ENCODE data around the gene VAMP1.
"Not testable (repeated sequence)": the region's sequence is repeated elsewhere in the genome, so short reads cannot be mapped to it uniquely, and the experiment has no call there.

The VAMP1 gene

DNA sequence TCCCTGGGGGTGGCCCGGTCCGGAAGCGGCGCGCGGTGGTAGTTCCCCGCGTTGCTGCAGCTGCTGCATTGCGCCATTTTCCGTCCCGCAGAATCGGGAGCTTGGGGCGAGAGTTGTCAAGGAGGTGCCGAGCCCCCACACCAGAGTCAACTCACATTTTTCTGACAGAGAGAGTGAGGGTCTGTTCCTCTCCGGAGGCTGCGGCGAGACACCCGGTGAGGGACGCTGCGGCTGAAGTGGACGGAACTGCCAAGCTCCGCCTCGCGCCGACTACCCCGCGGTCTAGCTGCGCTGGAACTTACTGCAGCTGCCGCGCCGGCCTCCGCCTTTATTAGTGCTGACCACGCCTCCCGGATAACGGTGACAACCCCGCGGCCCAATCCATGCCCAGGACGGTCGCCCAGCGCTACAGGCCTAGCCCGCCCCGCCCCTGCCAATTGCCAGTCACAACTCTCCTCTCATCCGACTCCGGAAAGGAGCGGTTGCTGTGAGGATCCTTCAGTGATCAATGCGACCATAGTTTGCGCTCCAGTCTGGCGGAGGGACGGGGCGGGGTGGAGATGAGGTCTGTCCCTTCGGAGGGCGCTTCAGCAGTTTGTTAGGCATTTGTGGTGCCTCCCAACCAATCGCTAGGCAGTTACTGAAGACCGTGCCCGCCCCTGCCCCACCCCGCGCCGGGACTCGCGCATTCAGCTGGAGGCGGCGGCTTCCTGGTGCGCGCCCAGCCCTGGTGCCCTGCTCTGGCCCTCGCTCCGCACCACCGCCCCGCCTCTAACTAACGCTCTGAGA, at the start of gene VAMP1:
Gene VAMP1, minus strand, starts transcription at position 303 of the 789 bp plus-strand sequence. Its CDS starts 146 bp downstream, at position 157.
- peak; percentile 93 for DNase-seq

DNA sequence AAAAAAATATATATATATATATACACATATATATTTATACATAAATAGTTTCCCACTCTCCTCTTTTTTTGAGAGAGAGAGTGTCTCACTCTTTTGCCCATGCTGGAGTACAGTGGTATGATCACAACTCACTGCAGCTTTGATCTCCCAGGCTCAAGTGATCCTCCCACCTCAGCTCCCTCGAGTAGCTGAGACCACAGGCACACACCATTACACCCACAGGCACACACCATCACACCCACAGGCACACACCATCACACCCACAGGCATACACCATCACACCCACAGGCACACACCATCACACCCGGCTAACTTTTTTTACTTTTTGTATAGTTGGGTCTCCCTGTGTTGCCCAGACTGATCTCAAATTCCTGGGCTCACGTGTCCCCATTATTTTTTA, 49.7 kb upstream of the VAMP1 start:
- DNase-seq: no peak

GRCh38 chr12:6508087-6508486, 37.6 kb upstream of the VAMP1 start:
- DNase-seq: no peak

GRCh38 chr12:6507102-6507998, 36.9 kb upstream of the VAMP1 start:
- no peak for DNase-seq

DNA sequence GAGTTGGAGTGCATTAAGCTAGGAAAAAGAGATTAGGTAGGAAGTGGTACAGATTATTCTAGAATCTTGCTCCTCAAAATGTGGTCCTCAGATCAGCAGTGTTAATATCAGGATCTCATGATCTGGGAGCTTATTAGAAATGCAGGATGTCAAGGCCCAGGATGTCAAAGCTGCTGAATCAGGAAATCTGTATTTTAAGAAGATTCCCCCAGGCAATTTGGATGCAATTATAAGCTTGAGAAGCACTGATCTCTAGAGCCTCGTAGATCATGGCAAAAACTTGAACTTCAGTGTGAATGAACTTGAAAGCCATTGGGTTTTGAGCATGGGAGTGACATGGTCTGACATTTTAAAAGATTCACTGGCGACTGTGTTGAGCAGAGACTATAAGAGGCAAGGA, 30.0 kb upstream of the VAMP1 start:
- no peak for DNase-seq

GRCh38 chr12:6497291-6497690, 26.8 kb upstream of the VAMP1 start:
- DNase-seq: not testable (repeated sequence)

GRCh38 chr12:6494968-6495367, 24.5 kb upstream of the VAMP1 start:
- no peak for DNase-seq

DNA sequence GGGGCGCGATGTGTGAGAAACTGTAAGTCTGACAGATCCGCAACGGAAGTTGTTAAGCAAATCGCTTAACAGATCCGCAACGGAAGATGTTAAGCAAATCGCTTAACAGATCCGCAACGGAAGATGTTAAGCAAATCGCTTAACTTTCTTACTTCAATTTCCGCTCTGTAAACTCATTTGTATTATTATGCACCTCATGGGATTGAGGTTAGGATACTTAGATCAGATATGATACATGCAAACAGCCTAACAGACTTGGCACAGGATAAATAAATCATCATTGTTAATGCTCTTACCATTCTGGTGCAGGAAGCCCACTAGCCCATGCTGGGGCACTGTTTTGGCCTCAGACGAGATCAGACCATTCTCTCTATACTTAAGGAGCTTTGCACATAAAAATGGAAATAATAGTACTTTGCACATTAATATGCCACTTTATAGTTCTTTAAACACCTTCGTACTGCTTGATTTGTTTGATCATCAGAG, 23.8 kb upstream of the VAMP1 start:
- DNase-seq: no peak

DNA sequence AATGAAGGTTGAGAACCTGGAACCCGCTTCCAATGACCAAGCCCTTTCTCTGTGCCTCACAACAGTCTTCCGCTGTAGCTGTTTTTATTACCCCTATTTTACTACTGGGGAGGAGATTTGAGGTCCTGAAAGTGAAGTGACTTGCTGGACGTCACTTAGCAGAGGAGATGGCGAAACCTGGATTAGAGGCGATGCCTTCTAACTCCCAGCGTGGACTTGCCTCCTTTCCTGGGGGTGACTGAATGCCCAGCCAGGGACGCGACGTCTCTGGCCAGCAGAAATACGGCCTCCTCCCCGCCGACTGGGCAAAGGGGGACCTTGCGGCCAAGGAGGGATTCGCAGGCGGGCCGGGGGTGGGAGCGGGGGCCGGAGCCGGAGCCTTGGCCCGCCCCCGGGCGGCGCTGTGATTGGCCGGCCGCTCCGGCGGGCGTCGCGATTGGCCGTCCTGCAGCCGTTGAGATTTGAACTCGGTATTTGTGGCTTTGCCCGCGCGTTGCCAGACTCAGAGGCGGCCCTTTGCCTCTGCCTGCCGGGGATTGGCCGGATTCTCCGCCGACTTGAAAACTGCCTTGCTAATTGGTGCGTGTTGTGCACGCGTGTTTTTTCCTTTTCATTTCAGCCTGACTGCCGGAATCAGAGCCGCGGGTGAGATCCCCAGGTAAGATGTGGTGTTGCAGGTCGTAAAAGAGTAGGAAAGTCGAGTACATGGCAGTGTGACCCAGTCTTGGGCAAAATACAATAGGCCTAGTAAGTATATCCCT, 23.2 kb upstream of the VAMP1 start, which contains the start of gene NCAPD2:
Gene NCAPD2, plus strand, starts transcription at position 606 of the 761 bp plus-strand sequence. CDS start 997 bp downstream, outside the sequence.
- peak; percentile 89 for DNase-seq

- DNase-seq: peak; percentile 91
Measured at GRCh38 chr12:6492838-6493496, 22.5 kb upstream of the VAMP1 start, which contains the start of gene MRPL51. TSS of gene MRPL51 (minus strand) at chr12:6493262. CDS start at chr12:6493136, 126 bp downstream.

GRCh38 chr12:6490673-6491072, 20.2 kb upstream of the VAMP1 start:
- not testable (repeated sequence) for DNase-seq

DNA sequence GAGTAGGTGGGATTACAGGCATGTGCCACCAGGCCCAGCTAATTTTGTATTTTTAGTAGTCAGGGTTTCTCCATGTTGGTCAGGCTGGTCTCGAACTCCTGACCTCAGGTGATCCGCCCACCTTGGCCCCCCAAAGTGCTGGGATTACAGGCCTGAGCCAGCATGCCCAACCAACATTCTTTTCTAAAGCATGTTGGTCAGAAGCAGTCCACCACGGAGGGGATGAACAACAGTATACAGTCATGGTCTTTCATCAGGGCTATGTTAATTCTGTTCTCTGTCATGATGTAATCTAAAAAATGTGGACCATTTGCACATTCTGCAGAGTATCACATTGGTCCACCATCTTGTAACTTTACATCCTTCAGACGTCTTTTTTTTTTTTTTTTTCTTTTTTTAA, 19.0 kb upstream of the VAMP1 start:
- DNase-seq: no peak

DNA sequence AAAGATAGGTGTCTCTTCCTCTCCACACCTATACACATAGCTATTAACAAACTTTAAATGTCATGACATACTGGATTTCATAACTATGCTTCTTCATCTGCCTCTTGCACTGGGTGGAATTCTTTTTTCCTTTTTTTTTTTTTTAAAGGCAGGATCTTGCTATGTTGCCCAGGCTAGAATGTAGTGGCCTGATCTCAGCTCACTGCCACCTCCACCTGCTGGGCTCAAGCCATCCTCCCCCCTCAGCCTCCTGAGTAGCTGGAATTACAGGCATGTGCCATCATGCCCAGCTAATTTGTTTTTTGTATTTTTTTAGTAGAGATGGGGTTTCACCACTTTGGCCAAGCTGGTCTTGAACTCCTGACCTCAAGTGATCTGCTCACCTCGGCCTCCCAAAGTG, 17.8 kb upstream of the VAMP1 start:
- DNase-seq: no peak

GRCh38 chr12:6478416-6478815, 7.9 kb upstream of the VAMP1 start:
- DNase-seq: no peak

GRCh38 chr12:6477601-6478377, 7.3 kb upstream of the VAMP1 start:
- DNase-seq: not testable (repeated sequence)

DNA sequence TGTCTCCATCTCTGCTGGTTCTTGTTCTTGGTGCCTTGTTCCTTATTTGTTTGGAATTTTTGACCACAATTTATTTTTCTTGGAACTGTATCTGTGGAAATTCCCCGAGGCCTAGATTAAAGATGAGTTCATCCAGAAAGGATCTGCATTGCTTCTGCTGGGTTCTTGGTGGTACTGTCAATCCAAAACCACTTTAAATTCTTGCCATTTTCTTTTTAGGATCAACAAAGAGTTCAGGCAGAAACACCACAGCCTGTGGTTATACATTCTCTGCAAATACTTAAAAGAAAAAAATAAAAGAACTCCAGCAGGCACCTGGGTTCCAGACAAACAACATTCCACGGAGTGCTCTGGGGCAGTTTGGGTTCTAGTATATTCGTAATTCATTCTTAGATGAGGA, 6.0 kb upstream of the VAMP1 start:
- no peak for DNase-seq

- not testable (repeated sequence) for DNase-seq
Measured at GRCh38 chr12:6475233-6475975, 4.9 kb upstream of the VAMP1 start.

DNA sequence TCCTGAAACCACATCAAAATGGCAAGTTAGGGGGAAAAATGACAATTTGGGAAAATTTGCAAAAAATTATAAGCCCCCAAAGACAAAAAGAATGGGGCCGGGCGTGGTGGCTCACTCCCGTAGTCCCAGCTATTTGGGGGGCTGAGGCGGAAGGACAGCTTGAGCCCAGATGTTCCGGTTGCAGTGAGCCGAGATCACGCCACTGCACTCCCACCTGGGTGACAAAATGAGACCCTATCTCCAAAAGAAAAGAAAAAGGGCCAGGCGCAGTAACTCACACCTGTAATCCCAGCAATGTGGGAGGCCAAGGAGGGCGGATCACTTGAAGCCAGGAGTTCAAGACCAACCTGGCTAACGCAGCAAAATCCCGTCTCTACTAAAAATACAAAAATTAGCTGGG, 2.0 kb upstream of the VAMP1 start:
- no peak for DNase-seq

DNA sequence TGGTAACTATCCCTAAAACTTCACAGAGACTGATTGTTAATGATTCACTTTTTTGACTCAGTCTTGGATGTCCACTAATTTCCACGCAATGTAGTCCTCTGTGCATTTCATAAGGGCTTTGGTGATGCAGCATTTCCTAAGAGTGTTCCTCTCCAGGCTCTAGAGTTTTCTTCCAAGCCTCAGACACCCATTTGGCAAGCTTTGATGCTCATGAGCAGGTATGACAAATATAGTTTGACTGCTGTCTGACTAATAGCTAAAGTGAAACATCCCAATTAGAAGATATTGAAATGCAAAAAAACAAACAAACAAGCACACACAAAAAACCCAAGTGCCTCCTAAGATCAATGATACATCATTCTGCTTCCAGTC, 1.5 kb upstream of the VAMP1 start:
- no peak for DNase-seq

GRCh38 chr12:6469609-6470374, 685 bp downstream of the VAMP1 start:
- DNase-seq: no peak
